G401 (cell line): ENCODE measurements around the gene BCL2. TPM values are rescaled to one million over a fixed set of nuclear protein-coding genes. Genes with fewer than 3 reads are reported as not detected.
A peak's percentile ranks its signal among the peaks of the same experiment; 100 is the strongest.

Source experiments
- DNase-seq: peaks from one replicate; pipeline ENCODE4 v3.0.0-alpha.2; 2015; ENCODE audit warnings: low spot score
- in situ Hi-C: cut with HindIII; loops from 2 replicates; pipeline ENCODE4 v1.10.0; 2016; ENCODE audit warnings: low sequenced_read_pairs, mixed read lengths
- total RNA-seq: library from RNA; depleted of rRNA; stranded (reverse); fragments of >200 nt; shearing (Covaris generic); gene quantifications from 2 replicates; pipeline ENCODE4 v1.2.3, GENCODE V29; 2014

BCL2 gene
- total RNA-seq, 1 experiment from 2014 or later, result 18.2 TPM

DNA sequence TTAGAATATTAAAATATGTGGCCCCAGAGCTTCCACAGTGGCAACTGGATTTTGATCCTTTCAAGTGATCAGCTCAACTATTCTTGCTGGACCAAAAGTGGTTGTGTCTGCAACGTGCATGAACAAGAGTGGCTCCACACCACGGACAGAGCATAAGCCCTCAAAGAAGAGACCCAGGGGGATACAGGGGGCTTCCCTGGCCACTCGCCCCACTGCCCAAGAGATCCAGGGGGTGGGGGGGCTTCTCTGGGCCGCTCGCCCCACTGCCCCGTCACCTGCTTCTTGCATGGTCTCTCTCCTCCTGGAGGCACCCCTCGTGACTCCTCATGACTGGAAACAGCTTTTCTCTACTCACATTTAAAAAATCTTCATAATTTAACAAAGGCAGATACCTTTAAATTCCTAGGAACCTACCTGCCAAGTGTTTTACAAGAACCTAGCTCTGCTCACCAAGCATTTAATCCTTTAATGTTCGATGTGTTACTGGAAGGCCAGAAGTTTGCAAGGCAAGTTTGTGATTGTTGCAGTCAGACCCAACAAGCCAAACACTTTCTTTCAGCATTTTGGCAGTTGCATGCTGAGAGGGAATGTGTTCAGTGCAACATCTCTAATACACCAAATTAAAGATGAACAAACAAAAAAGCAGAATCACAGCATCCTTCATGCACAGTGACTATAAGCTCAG is 174.3 kb downstream of the BCL2 start:
- no peak for DNase-seq
- in situ Hi-C loops, result loop anchor here (25.0 kb wide), 1 partner anchor 167 kb away; the partner anchor contains the start of gene BCL2

- DNase-seq, result no peak
- in situ Hi-C loops, result loop anchor here (25.0 kb wide), 1 partner anchor 168 kb away; the partner anchor contains the start of gene BCL2
Observed at GRCh38 chr18:63144748-63145147, 174.8 kb downstream of the BCL2 start.

DNA sequence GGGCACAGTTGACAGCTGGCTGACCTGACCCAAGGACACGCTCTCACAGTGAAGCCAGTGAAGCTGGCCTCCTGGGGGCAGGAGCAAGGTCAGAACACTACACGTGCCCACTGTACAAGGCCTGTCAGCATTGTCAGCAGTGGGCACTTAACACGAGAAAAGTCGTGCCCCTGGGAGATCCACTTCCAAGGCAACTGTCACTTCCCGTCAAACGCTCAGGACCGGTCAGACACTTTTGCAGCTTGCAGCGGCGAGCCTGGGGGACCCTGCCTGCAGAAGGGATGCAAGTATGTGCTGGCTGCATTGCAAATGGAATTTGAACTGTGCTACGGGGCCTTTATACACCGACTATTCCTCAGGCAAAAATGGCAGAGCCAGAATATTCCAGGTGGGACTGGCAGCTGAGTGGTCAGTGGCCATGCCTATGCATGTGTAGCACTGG is 176.2 kb downstream of the BCL2 start:
- in situ Hi-C loops, result loop anchor here (25.0 kb wide), 1 partner anchor 169 kb away; the partner anchor contains the start of gene BCL2
- no peak for DNase-seq

DNA sequence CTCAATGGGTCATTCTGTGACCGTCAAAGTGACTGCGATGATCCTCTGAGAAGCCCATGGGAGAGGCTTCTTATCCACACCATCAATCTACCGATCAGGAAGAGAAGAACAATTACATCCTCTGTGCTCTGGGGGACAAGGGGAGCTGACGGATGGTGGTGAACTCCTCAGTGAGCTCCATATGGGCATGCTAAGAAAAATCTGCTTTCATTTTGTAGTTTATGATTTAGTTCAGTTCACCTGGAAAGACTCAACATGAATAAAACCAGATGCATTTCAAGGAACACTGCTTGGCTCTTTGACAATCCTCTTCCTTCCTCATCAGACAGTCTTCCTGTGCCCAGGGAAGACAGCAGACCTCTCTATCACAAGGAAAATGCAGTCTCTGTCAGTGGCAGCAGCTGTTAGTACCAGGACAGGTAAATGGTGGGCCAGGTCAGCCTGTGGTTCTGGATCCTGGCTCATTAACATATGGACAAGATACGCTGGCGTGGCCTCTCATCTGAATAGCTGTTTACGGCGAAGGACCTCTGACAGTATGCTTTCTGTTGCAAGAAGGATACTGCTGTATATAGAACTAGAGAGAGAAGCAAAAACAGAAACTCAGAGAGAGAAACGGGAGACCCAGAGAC is 176.9 kb downstream of the BCL2 start:
- in situ Hi-C loops, result loop anchor here (25.0 kb wide), 1 partner anchor 170 kb away; the partner anchor contains the start of gene BCL2
- no peak for DNase-seq

GRCh38 chr18:63141778-63142176 is 177.8 kb downstream of the BCL2 start:
- in situ Hi-C loops, result loop anchor here (25.0 kb wide), 1 partner anchor 171 kb away; the partner anchor contains the start of gene BCL2
- no peak for DNase-seq

DNA sequence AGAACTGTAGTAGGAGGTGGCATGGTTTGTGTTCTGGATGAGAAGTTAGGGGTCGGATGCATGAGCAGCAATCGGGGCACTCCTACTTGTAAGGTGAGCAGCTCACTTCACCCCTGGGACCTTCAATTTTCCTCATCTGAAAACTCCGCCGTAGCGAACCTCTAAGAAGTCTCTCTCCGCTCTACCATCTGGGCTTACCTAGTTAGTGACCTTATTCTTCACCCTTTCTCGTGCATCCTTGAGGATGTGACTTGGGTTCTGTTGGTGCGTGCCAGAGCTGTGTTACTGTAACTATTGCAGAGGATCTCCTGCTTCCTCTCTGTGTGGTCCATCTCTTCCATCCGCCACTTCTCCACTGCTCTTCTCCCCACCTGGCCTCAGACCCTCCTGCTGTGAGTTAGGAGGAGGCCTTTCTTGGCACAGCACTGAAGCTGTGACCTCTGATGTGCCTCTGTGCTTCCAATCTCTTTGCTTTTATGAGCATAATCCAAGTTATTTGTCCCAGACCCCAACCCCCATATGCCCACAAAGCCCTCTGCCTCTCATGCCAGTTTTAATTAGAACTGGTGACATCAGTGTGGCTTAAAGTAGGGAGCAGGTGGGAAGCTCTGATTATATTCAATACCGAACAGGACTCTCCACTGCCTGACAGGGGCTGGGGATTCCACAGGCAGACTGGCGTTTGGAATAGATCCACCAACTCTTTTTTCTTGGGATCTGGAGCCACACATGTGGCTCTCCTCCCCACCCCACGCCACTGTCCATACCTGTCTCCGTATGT is 178.4 kb downstream of the BCL2 start:
- in situ Hi-C loops, result loop anchor here (25.0 kb wide), 1 partner anchor 171 kb away; the partner anchor contains the start of gene BCL2

DNA sequence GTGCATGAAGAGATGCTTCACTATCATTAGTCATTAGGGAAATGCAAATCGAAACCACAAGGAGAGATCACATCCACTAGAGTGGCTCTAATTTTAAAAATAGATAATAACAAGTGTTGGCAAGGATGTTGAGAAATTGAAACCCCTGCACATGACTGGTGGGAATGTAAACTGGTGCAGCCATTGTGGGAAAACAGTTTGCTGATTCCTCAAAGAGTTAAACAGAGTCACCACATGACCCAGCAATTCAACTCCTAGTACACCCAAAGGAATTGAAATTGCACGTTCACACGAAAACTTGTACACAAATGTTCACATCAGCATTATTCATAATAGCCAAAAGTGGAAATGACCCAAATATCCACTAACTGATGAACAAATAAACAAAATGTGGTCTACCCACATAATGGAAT is 179.5 kb downstream of the BCL2 start:
- no peak for DNase-seq
- in situ Hi-C loops, result loop anchor here (25.0 kb wide), 1 partner anchor 172 kb away; the partner anchor contains the start of gene BCL2

More for the DNA sequence above, 178.4 kb downstream of the BCL2 start:
- DNase-seq, result no peak

GRCh38 chr18:63138436-63139340 is 180.9 kb downstream of the BCL2 start:
- DNase-seq, result no peak
- in situ Hi-C loops, result loop anchor here (25.0 kb wide), 1 partner anchor 174 kb away; the partner anchor contains the start of gene BCL2

- in situ Hi-C loops, result loop anchor here (25.0 kb wide), 1 partner anchor 174 kb away; the partner anchor contains the start of gene BCL2
- DNase-seq, result no peak
Observed at GRCh38 chr18:63137999-63138435, 181.6 kb downstream of the BCL2 start.

- no peak for DNase-seq
- in situ Hi-C loops, result loop anchor here (25.0 kb wide), 1 partner anchor 177 kb away; the partner anchor contains the start of gene BCL2
Observed at GRCh38 chr18:63135101-63135500, 184.5 kb downstream of the BCL2 start.

GRCh38 chr18:63132819-63133200 is 186.8 kb downstream of the BCL2 start:
- no peak for DNase-seq

DNA sequence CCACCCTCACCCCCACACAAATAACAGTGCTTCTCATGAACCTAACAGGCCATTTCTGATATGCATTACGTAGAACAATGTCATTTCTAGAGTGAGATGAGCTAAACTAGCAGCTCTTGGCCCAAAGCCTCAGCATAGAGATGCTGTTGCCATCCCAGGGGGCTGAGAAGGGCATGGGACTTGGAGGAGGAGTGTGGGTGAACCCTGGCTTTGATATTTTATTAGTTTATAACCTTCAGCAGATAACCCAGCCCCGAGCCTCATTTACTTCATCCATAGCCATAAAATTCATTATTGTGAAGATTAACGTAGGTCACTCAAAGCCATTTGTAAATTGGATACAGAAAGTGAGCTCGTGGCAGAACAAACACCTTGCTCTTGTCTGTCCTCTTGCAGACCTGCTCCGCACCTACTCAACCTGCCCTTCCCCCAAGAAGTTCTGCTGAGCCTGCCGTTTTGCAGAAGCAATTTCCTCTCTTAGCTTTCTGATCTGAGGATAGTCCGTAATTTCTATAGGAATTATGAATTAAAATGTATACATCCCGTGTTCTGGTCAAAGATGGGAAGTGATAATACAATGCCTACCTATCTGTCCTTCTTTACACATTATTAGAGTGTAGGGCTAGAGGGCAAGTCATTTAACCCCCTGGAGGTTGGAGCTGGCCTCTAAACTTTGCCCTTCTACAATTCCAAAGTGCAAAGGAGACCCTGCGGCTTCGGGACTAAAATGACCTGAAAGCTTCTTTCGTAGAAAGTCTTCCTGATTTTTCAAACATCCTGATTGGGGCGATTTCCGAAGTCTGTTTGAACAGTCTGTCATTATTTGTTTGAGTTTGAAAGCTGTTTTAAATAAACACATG is 187.4 kb downstream of the BCL2 start:
- in situ Hi-C loops, result loop anchor here (25.0 kb wide), 1 partner anchor 180 kb away; the partner anchor contains the start of gene BCL2
- no peak for DNase-seq

More at GRCh38 chr18:63132819-63133200, 186.8 kb downstream of the BCL2 start:
- in situ Hi-C loops, result loop anchor here (25.0 kb wide), 1 partner anchor 179 kb away; the partner anchor contains the start of gene BCL2

- DNase-seq, result peak; percentile 41
- in situ Hi-C loops, result loop anchor here (25.0 kb wide), 1 partner anchor 181 kb away; the partner anchor contains the start of gene BCL2
Observed at GRCh38 chr18:63131106-63131958, 188.2 kb downstream of the BCL2 start.

GRCh38 chr18:63130176-63130575 is 189.4 kb downstream of the BCL2 start:
- no peak for DNase-seq
- in situ Hi-C loops, result loop anchor here (25.0 kb wide), 1 partner anchor 182 kb away; the partner anchor contains the start of gene BCL2

DNA sequence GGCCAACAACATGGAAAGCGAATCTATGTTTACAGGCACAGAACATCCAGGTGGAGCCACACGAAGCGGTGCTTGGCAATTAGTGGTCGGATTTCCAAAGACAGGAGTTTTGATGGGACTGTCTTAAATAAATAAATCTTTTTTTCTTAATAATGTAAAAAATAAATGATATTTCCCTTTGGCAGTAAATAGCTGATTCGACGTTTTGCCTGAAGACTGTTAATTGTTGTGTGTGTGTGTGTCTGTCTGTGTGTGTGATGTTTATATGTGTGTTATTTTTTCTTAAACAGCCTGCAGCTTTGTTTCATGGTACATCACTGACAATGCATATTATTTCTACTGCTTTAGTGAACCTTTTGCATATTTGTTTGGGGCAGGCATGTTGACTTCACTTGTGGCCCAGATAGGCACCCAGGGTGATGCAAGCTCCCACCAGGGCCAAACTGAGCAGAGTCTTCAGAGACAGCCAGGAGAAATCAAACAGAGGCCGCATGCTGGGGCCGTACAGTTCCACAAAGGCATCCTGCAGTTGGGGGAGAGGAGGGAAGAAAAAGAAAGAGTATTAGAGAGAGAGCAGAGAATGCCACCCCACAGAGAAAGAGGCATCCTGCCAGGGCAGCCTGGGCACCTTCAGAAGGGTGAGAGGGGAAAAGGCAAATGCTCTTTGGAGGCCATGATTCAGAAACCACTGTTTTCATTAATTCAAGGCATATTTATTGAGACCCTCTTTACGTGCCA is 191.2 kb downstream of the BCL2 start:
- DNase-seq, result no peak
- in situ Hi-C loops, result loop anchor here (25.0 kb wide), 1 partner anchor 184 kb away; the partner anchor contains the start of gene BCL2
